T-helper 1 cell (primary cell): ENCODE data around the gene SMARCE1.
"Not testable (repeated sequence)": the region's sequence is repeated elsewhere in the genome, so short reads cannot be mapped to it uniquely, and the experiment has no call there.

ENCODE experiments used
- DNase-seq, 5 donors: peaks; one replicate each; pipeline ENCODE4 v3.0.0-alpha.2; 2012 to 2020

Gene SMARCE1

DNA sequence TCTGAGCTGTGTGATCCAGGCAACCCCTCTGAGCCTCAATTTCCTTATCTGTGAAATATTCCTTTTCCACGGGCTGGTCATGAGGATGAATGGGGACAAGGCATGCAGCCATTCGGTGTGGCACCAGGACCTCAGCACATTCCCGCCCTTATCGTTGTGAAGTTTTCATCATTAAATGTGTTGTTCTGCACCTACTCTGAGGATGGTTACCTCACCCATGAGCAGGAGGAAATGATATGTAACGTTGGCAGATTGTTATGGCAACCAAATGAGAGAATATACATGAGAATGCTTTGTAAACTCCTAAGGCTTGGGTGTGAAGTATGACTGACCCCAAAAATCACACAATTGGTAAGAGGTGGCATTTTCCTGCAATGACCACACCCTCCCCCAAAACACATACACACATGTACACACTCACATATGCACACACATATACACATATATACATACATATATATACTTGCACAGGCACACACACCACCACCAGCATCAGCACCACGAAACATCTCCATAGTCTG, 39.5 kb downstream of the SMARCE1 start:
- peak in 1 of 5 donors; percentile 71 for DNase-seq

DNA sequence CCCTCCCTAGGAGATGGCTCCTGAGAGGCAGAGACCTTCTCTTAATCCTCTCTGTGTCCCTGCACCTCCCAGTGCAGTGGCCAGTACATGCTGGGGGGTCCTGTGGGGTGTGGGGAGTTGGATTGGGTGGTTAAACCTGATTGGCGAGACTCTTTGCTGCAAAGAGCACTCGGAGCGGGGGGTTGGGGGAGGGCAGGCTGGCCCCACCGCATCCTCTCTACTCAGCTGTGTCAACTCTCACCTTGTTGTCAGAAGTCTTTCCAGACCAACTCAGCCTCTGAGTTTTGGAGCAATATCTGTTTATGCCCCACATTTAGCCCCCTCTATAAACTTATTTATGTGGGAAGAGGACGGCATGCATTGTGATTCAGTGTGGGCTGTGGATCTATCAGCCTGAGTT, 40.0 kb downstream of the SMARCE1 start:
- DNase-seq, result peak in 2 of 5 donors; percentile 38 to 52

DNA sequence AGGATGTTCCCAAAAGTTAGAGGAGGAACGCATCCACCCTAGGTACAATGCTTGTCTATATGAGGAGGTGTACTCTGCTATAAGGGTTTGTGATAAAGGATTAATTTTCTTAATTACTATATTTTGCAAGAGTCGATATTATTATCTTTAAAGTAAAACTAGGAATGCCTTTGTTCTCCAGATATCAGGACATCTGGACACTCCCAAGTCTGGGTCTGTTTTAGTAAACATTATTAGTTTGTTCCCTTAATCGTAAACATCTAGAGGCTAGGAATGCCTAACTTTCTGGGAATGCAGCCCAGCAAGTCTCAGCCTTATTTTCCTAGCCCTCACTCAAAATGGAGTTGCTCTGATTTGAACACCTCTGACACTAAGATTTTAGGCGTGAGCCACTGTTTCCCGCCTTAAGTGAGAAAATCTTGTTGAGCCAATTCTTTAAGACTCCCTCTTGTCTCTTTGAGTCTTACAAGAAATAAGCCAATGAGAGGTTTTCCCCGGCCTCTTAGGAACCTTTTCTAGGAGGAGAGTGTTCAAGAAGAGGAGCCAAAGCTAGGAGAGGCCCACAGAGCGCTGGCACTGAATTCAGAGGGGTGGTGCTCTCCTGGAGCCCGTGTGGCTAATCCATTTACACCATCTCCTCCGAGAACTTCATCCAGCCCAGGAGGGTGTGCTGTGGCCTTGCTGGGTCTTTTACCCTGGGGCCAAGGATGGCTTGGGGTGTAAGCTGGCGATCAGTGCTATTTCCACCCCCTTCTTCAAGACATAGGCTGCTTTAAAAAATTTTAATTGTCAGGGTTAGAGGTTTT, 40.9 kb downstream of the SMARCE1 start:
- no peak for DNase-seq

DNA sequence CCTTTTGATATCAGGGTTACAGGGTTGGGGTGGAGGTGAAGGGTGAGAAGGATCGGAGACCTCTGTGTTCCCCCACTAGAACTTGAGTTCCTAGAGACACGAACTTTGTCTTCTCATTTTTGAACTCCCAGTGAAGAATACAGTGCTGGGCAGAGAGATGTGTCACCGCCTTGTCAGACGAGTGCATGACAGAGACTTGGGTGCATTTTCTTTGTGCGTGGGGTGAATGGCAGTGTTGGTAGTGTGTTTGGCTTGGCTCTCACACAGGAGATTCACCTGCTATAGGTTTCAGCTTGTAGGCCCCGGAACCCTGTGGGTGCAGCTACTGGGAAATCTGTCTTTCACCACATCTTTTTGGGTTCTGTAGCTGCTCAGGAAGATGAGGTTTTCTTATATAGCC, 42.3 kb downstream of the SMARCE1 start:
- peak in 2 of 5 donors; percentile 32 to 74 for DNase-seq

DNA sequence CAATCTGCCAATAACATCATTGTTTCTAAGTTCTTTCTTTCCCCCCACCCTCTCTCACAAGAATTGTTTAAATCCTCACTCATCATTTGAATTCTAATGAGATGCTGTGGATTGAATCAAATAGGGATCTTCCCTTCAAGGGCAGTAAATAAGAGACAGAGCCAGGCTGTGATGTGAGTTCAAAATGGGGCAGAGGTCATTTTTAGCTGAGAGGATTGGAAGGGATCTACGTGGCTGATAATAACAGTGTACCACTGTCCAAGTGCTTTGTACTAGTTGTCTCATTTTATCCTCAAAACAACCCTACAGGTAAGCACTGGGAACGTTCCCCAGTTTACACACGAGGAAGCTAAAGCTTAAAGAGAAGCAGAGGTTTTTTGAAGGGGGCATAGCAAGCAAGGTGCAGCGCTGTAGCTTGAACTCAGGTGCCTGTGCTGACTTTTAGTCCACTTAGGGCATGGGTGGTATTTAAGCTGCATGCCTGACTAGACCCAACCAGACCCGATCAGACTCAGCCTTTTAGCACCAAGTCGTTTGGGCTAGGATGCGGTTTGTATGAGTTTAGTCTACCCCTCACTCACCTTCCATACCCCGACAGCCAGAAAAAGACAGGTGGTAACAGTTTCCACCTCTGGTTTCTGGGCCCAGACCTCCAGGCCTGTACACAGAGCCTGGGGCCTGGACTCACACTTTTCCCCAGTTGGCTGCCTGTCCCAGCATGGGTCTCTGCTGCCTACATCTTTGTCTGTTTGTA, 43.1 kb downstream of the SMARCE1 start:
- no peak for DNase-seq

DNA sequence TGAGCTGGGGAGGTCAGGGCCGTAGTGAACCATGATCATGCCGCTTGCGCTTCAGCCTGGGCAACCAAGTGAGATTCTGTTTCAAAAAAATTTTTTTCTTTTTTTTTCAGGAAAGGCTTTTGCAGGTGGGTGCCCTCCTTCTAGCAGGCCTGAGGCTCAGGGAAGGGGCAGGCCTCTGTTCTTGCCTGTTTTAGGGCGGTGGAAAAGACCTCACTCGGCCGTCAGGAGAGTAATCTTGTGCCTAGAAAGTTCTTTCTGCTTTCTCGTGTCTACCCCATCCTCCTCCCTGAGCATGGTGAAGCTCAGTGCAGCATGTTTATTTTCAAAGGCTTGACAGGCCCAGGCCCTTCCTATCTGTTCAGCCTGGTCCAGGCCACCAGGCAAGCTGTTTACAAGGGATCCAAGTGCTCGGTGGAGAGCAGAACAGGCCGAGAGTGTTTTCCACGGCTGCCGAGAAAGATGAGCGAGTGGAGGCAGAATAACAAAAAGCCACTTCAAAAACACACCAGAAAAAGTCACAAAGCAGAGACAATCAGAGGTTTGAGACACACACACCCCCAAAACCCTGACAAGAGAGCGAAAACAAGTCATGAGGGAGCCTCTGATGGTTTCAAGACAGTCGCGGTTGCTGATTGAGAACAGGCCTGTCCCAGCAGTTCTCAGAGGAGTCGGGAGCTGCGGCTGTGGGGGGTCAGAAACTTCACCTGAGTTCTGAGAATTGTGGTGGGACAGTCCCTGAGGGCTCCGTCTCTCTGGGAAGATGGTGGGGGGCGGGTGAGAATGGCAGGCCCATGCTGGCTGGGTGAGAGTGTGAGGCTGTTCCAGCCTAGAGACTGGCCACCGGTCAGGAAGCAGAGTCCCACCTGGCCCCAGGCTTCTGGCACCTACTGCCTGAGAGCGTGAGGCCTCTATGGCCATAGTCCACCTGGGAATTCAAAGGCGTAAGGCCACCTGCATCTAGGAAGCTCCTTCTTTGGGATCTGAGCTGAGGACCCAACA, 44.9 kb downstream of the SMARCE1 start:
- peak in 4 of 5 donors; percentile 37 to 72 (median 48) for DNase-seq

DNA sequence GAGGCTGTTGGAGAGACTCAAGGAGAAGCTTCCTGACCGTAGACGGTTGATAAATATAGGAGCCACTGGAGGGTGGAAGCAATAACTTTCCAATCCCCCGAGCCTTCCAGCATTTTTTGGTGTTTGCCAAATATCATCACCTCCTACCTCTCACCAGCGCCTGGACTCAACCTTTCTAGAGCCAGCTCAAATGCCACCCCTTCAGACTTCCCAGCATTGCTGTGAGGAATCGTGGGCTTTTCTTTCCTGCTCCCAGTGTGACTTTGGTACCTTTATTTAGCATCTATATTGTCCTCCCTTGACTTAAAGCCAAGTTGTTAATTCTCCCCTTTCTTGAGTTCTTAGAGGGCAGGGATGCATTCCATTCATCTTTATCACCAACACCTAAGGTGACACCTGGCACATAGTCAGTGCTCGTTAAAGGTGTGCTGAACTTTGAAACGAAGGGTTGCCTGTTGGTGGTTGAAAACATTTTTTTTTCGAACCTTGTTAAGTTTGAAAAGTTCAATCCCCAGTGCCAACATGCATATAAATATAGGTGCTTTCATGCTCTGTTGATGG, 47.1 kb downstream of the SMARCE1 start:
- no peak for DNase-seq

DNA sequence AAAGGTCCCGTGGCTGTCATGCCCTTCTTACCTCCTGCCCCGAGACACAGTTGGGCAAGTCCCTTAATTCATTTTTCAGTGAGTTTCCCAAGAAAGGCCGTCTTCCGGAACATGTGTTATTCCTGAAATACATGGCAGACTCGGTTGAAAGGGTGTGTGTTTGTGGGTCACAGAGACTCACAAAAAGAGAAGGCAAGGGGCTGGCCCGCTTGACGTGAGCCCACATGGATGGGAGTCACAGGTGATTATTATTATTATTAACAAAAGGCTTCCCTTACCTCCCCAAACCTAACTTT, 48.2 kb downstream of the SMARCE1 start:
- no peak for DNase-seq

DNA sequence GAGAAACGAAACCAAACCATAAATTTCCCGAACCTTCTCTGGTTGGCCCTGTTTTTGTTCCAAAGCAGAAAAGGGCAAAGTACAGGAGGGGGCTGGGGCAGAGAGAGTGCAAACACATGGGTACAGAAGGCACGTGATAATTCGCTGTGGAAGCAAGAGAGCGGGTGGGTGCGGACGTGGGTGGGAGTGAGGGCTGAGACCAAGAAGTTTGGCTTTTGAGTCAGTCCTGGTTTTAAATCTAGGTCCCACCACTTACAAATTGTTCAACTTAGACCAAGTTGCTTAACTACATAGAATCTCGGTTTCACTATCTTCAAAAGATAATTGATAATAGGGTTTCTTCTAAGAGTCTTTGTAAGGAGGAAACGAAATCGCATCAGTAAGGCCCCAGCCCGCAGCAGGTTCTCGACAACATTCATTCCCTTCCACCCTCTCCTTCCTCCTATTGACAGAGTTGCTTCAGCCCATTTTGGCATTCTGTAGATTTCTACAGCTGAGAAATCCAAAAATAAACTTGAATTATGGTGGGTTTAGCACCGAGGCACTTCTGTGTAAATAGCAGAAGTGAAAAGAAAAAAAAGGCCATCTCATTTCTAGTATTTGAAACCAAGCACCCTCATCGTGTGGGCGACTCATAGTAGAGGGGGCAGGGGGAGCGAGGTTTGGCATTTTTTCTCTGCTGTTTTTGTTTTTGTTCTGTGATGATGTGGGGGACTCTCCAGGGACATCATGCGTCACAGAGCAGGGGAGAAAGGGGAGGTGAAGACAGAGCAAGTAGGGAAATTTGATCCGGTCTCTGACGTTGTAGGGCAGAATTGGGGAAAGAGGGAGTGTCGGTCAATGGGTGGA, 48.8 kb downstream of the SMARCE1 start:
- DNase-seq, result peak; percentile 30 to 76 (median 61)

DNA sequence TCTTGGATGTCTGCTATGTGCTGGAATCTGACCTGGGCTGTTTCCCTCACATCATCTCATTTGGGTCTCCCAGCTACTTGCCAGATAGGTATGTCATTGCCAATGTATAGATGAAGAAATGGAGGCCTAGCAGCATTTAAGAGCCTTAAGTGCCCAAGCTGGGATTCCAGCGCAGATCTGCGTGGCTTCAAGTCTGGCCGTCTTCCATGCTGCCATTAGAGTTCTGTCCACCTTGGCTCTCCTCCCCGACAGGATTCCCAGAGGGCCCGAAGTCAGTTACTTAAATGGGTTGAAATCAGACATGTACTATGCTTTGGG, 49.4 kb downstream of the SMARCE1 start:
- DNase-seq, result no peak

DNA sequence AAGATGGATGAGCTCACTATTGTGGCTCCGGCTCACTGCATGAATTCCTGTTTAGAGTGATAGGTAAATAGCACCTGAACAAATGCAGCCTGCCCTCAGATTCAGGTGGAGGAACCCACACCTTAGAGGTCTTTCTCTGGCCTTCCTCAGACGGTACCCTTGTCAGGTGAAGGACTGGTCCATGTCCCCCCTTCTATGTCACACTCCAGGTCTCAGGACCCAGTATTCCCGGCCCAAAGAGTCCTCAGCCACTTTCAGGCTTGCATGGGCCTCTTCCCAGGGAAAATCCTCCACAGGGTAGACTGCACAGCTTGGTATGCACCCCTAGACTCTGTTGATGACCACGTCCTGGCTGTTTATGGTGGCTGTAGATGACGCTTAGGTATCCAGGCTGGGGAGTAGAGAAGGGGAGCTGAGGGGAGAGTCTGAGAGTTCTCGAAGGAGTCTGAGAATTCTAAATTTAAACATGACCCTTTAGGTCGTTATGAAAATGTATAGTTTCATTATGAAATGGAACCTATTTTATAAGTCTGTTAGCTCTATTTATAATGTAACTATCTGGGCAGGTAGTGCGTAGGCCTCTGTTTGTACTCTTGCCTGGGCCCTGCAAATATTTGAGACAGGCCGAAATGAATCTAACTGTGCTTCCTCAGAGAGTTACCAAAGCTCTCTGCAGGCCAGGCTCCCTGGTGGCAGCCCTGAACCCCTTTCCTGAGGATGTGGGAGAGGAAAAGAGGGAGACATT, 49.9 kb downstream of the SMARCE1 start:
- DNase-seq, result no peak

DNA sequence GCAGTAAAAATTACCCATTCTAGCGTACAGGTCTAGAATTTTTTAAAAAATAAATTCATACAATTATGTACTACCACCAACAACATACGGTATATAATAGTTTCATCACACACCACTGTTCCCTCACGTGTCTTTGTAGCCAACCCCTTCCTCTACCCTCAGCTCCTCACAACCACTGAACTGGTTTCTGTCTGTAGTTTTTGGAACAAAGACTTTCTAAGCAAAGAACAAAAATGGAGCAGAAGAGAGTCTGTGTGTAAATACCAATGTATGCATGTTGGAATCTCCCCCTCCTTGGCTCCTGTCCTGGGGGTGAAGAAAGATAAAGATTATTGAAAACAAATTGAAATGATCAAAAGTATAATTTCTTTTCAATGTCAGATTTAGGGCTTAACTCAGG, 50.5 kb downstream of the SMARCE1 start:
- DNase-seq, result no peak

DNA sequence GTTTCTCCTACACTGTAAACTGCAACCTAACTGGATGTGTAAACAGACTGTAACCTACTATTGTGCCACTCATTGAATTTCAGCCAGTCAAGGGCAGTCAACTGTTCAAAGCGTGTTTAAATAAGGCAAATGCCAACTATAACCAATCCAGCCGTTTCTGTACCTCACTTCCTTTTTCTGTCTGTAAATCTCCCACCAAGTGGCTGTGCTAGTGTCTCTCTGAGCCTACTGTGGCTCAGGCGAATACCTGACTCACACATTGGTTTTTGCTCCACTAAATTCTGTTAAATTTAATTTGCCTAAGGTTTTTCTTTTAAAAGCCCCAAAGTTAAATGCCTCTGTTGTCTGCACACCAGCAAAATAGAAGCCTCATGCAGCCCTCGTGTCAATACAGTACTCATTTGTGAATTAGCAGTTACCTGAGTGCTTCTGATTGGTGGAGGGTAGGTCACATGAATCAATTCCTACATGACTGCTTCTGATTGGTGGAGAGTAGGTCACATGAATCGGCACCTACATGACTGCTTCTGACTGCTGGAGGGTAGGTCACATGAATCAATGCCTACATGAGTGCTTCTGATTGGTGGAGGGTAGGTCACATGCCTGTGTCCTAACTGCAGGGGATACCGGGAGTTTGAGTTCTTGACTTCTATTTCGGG, 51.2 kb downstream of the SMARCE1 start:
- peak in 1 of 5 donors; percentile 52 for DNase-seq

DNA sequence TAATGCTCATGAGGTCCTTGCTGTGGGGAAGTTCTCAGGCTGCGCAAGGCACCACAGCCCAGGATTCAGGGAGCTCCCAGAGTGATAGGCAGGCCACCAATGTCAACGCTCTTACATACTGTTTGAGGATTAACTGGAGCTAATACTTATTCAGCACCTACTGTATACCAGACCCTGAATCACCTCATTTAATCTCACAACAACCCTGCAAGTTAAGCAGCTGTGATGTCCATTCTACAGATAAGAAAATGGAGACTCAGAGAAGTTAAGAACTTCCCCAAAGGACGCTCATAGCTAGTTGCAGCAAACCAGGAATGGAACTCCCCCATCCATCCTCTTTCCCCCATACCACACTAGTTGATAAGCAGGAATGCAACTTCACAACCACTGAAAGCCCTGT, 56.9 kb downstream of the SMARCE1 start:
- no peak for DNase-seq

DNA sequence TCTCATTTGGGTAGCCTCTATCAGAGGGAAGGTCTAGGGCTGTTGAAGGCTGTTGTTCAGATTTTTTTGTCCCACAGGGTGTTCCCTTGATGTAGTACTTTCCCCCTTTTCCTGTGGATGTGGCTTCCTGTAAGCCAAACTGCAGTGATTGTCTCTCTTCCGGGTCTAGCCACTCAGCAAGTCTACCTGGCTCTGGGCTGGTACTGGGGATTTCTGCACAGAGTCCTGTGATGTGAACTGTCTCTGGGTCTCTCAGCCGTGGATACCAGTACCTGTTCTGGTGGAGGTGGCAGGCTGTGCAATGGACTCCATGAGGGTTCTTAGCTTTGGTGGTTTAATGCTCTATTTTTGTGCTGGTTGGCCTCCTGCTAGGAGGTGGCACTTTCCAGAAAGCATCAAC, 59.1 kb downstream of the SMARCE1 start:
- no peak for DNase-seq

DNA sequence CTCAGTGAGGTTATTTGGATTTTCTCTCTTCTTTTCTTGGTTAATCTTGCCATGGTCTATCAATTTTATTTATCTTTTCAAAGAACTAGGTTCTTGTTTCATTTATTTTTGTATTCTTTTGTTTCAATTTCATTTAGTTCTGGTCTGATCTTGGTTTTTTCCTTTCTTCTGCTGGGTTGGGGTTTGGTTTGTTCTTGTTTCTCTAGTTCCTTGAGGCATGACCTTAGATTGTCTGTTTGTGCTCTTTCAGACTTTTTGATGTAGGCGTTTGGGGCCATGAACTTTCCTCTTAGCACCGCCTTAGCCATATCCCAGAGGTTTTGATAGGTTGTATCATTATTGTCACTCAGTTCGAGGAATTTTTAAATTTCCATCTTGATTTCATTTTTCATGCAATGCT, 61.4 kb downstream of the SMARCE1 start:
- not testable (repeated sequence) for DNase-seq

DNA sequence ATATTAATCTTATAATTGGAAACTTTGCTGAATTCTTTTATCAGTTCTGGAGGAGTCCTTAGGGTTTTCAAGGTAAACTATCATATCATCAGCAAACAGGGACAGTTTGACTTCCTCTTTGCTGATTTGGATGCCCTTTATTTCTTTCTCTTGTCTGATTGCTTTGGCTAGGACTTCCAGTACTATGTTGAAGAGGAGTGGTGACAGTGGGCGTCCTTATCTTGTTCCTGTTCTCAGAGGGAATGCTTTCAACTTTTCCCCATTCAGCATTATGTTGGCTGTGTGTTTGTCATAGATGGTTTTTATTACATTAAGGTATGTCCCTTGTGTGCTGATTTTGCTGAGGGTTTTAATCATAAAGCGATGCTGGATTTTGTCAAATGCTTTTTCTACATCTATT, 62.7 kb downstream of the SMARCE1 start:
- DNase-seq, result not testable (repeated sequence)

DNA sequence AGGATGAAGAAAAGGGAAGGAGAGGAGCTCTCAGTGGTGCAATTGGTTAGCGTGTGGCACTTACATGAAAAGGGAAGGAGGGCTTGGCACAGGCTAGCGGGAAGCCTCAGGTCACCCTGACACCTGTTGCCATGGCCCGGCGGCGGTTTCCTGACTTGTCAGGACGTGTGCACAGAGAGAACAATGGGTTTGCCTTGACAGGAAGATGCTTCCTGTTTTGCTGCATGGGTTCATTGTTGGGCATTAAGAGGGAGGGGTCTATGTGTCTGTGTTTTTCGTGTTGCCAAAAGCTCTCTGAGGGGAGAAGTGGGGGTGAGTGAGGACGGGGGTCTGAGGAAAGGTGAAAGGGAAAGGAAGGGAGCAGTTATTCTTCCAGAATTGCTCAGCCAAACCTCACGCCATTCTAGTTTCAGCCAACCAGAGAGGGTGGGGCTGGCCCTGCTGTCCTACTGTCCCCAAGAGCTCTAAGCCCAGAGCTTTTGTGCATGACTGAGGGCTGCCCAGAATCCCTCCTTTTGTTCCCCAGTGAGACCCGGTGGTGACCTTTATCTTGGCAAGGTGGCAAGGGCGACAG, 65.2 kb downstream of the SMARCE1 start:
- peak in 3 of 5 donors; percentile 55 to 78 (median 56) for DNase-seq

DNA sequence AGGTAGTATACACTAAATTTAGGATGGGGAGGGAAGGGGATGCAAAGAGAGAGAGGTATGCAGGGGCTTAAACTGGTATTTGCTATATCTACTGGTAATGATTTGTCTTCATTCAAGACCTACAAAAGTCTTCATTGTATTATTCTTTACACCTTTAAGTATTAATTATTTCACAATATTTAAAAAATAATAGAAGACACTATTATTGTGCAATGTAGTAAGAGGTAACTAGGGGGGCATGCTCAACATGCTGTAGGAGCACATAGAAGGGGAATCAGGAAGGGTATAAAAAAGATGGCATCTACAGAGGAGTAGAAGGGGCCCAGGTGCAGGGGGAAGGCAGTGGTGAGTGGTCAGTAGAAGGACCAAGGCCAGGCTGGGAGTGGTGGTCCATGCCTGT, 67.5 kb downstream of the SMARCE1 start:
- no peak for DNase-seq

DNA sequence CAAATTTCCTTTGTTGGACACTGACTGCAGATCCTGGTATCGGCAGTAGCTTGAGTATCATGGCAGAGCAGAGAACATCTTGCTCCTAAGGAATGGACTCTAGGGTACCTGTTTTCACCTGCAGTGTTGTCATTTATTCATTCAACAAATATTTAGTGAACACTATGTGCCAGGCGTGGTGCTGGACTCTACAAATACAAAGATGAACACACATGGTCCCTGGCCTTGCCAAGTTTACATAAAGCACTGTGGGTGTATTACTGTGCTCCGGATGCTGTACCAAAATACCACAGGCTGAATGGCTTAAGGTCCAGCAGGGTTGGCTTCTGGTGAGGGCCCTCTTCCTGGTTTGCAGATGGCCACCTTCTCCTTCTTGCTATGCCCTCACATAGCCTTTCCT, 68.1 kb downstream of the SMARCE1 start:
- no peak for DNase-seq
